ENCODE results near the gene SEC14L3.
"Not testable (repeated sequence)": the region's sequence is repeated elsewhere in the genome, so short reads cannot be mapped to it uniquely, and the experiment has no call there.

Gene SEC14L3

GRCh38 chr22:30469165-30469564 lies 2.7 kb downstream of the SEC14L3 start (continued):
- TF ChIP-seq POU6F1 (CRISPR knock-in tag; IDR thresholded peaks at IDR 0.05; ENCODE audit: borderline replicate concordance, low read depth): no peak
- TF ChIP-seq SNAI2 (CRISPR knock-in tag; IDR thresholded peaks at IDR 0.05): no peak

GRCh38 chr22:30460555-30460954 lies 11.3 kb downstream of the SEC14L3 start:
- not testable (repeated sequence) for ATAC-seq

- no peak for TF ChIP-seq OSR1 (CRISPR knock-in tag; IDR thresholded peaks at IDR 0.05)
- no peak for ATAC-seq
Observed at GRCh38 chr22:30460147-30460546, 11.7 kb downstream of the SEC14L3 start.

- peak; percentile 92 for TF ChIP-seq ZNF70 (CRISPR knock-in tag; IDR thresholded peaks at IDR 0.05)
- TF ChIP-seq ZFP30 (CRISPR knock-in tag; IDR thresholded peaks at IDR 0.05): no peak
- no peak for TF ChIP-seq CSDC2 (CRISPR knock-in tag; IDR thresholded peaks at IDR 0.05)
- no peak for TF ChIP-seq ZFP3 (CRISPR knock-in tag; IDR thresholded peaks at IDR 0.05)
- TF ChIP-seq ISL1 (CRISPR knock-in tag; IDR thresholded peaks at IDR 0.05): no peak
- TF ChIP-seq ESRRG (CRISPR knock-in tag; IDR thresholded peaks at IDR 0.05): no peak
- TF ChIP-seq ZNF565 (CRISPR knock-in tag; conservative IDR thresholded peaks at IDR 0.05; ENCODE audit: low read depth): no peak
- TF ChIP-seq RARB (CRISPR knock-in tag; IDR thresholded peaks at IDR 0.05): no peak
- no peak for ATAC-seq
Observed at GRCh38 chr22:30459181-30460052, 12.4 kb downstream of the SEC14L3 start.

- no peak for ATAC-seq
- TF ChIP-seq CREB5 (CRISPR knock-in tag; IDR thresholded peaks at IDR 0.05; ENCODE audit: low read depth): no peak
- TF ChIP-seq SNAI2 (CRISPR knock-in tag; IDR thresholded peaks at IDR 0.05): no peak
- TF ChIP-seq ZNF8 (CRISPR knock-in tag; IDR thresholded peaks at IDR 0.05): no peak
- no peak for TF ChIP-seq ZNF70 (CRISPR knock-in tag; IDR thresholded peaks at IDR 0.05)
Observed at GRCh38 chr22:30457981-30458380, 13.8 kb downstream of the SEC14L3 start.

GRCh38 chr22:30455075-30455840 lies 16.6 kb downstream of the SEC14L3 start:
- ATAC-seq: no peak
- TF ChIP-seq ZFP30 (CRISPR knock-in tag; IDR thresholded peaks at IDR 0.05) (no peak), ESRRG (CRISPR knock-in tag; IDR thresholded peaks at IDR 0.05) (no peak), CSDC2 (CRISPR knock-in tag; IDR thresholded peaks at IDR 0.05) (no peak), PATZ1 (CRISPR knock-in tag; IDR thresholded peaks at IDR 0.05; ENCODE audit: borderline replicate concordance) (no peak), TSHZ2 (CRISPR knock-in tag; IDR thresholded peaks at IDR 0.05) (no peak), BACH2 (CRISPR knock-in tag; IDR thresholded peaks at IDR 0.05; ENCODE audit: borderline replicate concordance) (no peak)

Measured in SK-N-SH treated with all-trans-retinoic acid at 6 μM for 48 hours (cell line).